ENCODE measurements around the gene DAPK2. TPM values are rescaled to one million over a fixed set of nuclear protein-coding genes. Genes with fewer than 3 reads are reported as not detected.

Gene DAPK2
- total and polyA plus RNA-seq, 2 donors (not counting 1 experiment from before 2014, with no cell fraction given), result 8.3 to 31.9 TPM

DNA sequence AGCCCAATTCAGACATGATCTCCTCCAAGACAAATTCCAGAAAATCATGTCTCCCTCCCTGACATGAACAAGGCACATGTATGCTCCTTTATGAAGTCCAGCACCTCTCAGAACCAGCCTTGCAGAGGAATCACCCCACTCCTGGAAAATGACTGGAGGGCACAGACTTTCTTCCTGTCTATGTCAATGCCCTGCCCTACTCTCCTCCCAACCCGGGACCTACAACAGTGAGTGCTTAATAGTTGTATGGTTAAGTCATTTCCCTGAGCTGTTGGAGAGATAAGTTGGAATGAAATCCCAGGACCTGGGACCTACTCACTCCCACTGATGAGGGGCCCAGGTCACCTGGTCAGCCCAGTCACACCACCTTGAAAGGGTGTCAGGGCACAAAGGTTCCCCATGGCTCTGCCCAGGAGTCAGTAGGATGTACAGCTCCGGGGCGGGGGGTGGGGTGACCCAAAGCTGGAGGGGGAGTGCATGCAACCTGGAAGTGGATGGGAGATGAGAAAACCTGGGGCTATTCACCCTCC lies 132.4 kb downstream of the DAPK2 start:
- H3K9ac ChIP-seq (ENCODE audit: low read length), result no peak overlapping the region

GRCh38 chr15:63913336-63913735 lies 132.9 kb downstream of the DAPK2 start:
- Histone ChIP-seq H4K20me1 (ENCODE audit: control insufficient read depth, insufficient read depth, low read length, poor library complexity, severe bottlenecking) (no peaks in the 10 kb centered on the region), H3K9me3 (ENCODE audit: control extremely low read depth in 1 of 3, control insufficient read depth in 2 of 3, insufficient read depth in 1 of 3, low read length in 2 of 3) (no peaks in the 10 kb centered on the region), H3K4me1 (ENCODE audit: control insufficient read depth in 2 of 2, insufficient read depth in 2 of 2, low read length in 2 of 2) (no peaks in the 10 kb centered on the region), H3K36me3 (replicated peaks in 1 of 2; ENCODE audit: control extremely low read depth in 1 of 2, control insufficient read depth in 1 of 2, extremely low read depth in 1 of 2, insufficient read depth in 2 of 2, low read length in 1 of 2) (no peaks in the 10 kb centered on the region), H3K4me2 (replicated peaks; ENCODE audit: low read depth, low read length, poor library complexity, severe bottlenecking) (no peak overlapping the region), H3K27ac (ENCODE audit: low read length in 2 of 2) (no peak overlapping the region), H3K79me2 (ENCODE audit: control insufficient read depth, insufficient read depth, low read length) (no peaks in the 10 kb centered on the region), H2AFZ (ENCODE audit: insufficient read depth, low read depth, low read length, poor library complexity, severe bottlenecking) (no peak overlapping the region), H3K27me3 (replicated peaks in 1 of 4; ENCODE audit: control extremely low read depth in 1 of 4, control insufficient read depth in 3 of 4, insufficient read depth in 4 of 4, low read length in 3 of 4) (no peaks in the 10 kb centered on the region), H3K4me3 (ENCODE audit: control extremely low read depth in 1 of 5, extremely low read depth in 1 of 5, insufficient read depth in 1 of 5, low read depth in 2 of 5, low read length in 4 of 5) (no peak overlapping the region), H3K9ac (ENCODE audit: low read length) (no peak overlapping the region)
- H3K4me3 Mint-ChIP-seq, result no peak overlapping the region
- no peak for TF ChIP-seq EZH2 (IDR thresholded peaks at IDR 0.05; ENCODE audit: borderline replicate concordance, insufficient read depth, low read depth, low read length, poor library complexity, severe bottlenecking)
- TF ChIP-seq, protein P1, sequence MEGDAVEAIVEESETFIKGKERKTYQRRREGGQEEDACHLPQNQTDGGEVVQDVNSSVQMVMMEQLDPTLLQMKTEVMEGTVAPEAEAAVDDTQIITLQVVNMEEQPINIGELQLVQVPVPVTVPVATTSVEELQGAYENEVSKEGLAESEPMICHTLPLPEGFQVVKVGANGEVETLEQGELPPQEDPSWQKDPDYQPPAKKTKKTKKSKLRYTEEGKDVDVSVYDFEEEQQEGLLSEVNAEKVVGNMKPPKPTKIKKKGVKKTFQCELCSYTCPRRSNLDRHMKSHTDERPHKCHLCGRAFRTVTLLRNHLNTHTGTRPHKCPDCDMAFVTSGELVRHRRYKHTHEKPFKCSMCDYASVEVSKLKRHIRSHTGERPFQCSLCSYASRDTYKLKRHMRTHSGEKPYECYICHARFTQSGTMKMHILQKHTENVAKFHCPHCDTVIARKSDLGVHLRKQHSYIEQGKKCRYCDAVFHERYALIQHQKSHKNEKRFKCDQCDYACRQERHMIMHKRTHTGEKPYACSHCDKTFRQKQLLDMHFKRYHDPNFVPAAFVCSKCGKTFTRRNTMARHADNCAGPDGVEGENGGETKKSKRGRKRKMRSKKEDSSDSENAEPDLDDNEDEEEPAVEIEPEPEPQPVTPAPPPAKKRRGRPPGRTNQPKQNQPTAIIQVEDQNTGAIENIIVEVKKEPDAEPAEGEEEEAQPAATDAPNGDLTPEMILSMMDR (IDR thresholded peaks at IDR 0.05), result no peak
- intact Hi-C loops (cut with micrococcal nuclease), result no loop called here
- H3K27me3 Mint-ChIP-seq, result no peaks in the 10 kb centered on the region
- H3K9me3 Mint-ChIP-seq (ENCODE audit: insufficient read depth), result no peaks in the 10 kb centered on the region
- no peak for DNase-seq
- WGBS (ENCODE audit: insufficient coverage), result 94% methylated on average over 9 of the region's 9 CpGs
- no peaks in the 10 kb centered on the region for H3K4me1 Mint-ChIP-seq
- no peak for ATAC-seq (ENCODE audit: low read depth)
- CTCF ChIA-PET, result interaction anchor here (0.9 to 1.8 kb wide), 2 partner anchors 97 to 161 kb away, joined by 5 to 6 read pairs; no protein-coding TSS in a partner anchor
- POLR2A ChIA-PET, result no interaction called here
- H3K27ac Mint-ChIP-seq, result no peak overlapping the region

More for the DNA sequence above, 132.4 kb downstream of the DAPK2 start:
- no peaks in the 10 kb centered on the region for H3K79me2 ChIP-seq (ENCODE audit: control insufficient read depth, insufficient read depth, low read length)
- H3K27ac ChIP-seq (ENCODE audit: low read length in 2 of 2), result no peak overlapping the region
- TF ChIP-seq, protein P1 (IDR thresholded peaks at IDR 0.05), result no peak
- no peak for TF ChIP-seq EZH2 (IDR thresholded peaks at IDR 0.05; ENCODE audit: borderline replicate concordance, insufficient read depth, low read depth, low read length, poor library complexity, severe bottlenecking)
- H3K9me3 Mint-ChIP-seq (ENCODE audit: insufficient read depth), result no peaks in the 10 kb centered on the region
- no peak overlapping the region for H3K4me3 ChIP-seq (ENCODE audit: control extremely low read depth in 1 of 5, extremely low read depth in 1 of 5, insufficient read depth in 1 of 5, low read depth in 2 of 5, low read length in 4 of 5)
- H2AFZ ChIP-seq (ENCODE audit: insufficient read depth, low read depth, low read length, poor library complexity, severe bottlenecking), result no peak overlapping the region
- H3K4me1 Mint-ChIP-seq, result no peaks in the 10 kb centered on the region
- intact Hi-C loops (cut with micrococcal nuclease), result no loop called here
- H3K36me3 ChIP-seq (replicated peaks in 1 of 2; ENCODE audit: control extremely low read depth in 1 of 2, control insufficient read depth in 1 of 2, extremely low read depth in 1 of 2, insufficient read depth in 2 of 2, low read length in 1 of 2), result no peaks in the 10 kb centered on the region
- H3K4me3 Mint-ChIP-seq, result no peak overlapping the region
- no peaks in the 10 kb centered on the region for H3K9me3 ChIP-seq (ENCODE audit: control extremely low read depth in 1 of 3, control insufficient read depth in 2 of 3, insufficient read depth in 1 of 3, low read length in 2 of 3)
- DNase-seq (no peak), ATAC-seq (ENCODE audit: low read depth) (no peak)
- H3K4me2 ChIP-seq (replicated peaks; ENCODE audit: low read depth, low read length, poor library complexity, severe bottlenecking), result no peak overlapping the region
- no peaks in the 10 kb centered on the region for H4K20me1 ChIP-seq (ENCODE audit: control insufficient read depth, insufficient read depth, low read length, poor library complexity, severe bottlenecking)
- no peaks in the 10 kb centered on the region for H3K27me3 Mint-ChIP-seq
- CTCF ChIA-PET, result no interaction called here
- H3K27ac Mint-ChIP-seq, result no peak overlapping the region
- H3K4me1 ChIP-seq (ENCODE audit: control insufficient read depth in 2 of 2, insufficient read depth in 2 of 2, low read length in 2 of 2), result no peaks in the 10 kb centered on the region
- POLR2A ChIA-PET, result no interaction called here
- WGBS (ENCODE audit: insufficient coverage), result 93% methylated on average over 2 of the region's 3 CpGs
- no peaks in the 10 kb centered on the region for H3K27me3 ChIP-seq (replicated peaks in 1 of 4; ENCODE audit: control extremely low read depth in 1 of 4, control insufficient read depth in 3 of 4, insufficient read depth in 4 of 4, low read length in 3 of 4)

All from B cell (primary cell).